ENCODE measurements around the gene ITSN1.
A peak's percentile ranks its signal among the peaks of the same experiment; 100 is the strongest.

Gene ITSN1

GRCh38 chr21:33914188-33914587 is 271.9 kb downstream of the ITSN1 start (continued):
- TF ChIP-seq TSHZ2 (CRISPR knock-in tag; IDR thresholded peaks at IDR 0.05) = no peak

- TF ChIP-seq OSR1 (CRISPR knock-in tag; IDR thresholded peaks at IDR 0.05) = no peak
- no peak for TF ChIP-seq PPARA (CRISPR knock-in tag; IDR thresholded peaks at IDR 0.05; ENCODE audit: borderline replicate concordance)
- 0 out of 2 replicates have a peak, but pooled peaks have one; percentile 42 for TF ChIP-seq ESRRG (CRISPR knock-in tag; IDR thresholded peaks at IDR 0.05)
- no peak for TF ChIP-seq ZFP3 (CRISPR knock-in tag; IDR thresholded peaks at IDR 0.05)
- no peak for TF ChIP-seq ZNF565 (CRISPR knock-in tag; conservative IDR thresholded peaks at IDR 0.05; ENCODE audit: low read depth)
- no peak for TF ChIP-seq SNAI2 (CRISPR knock-in tag; IDR thresholded peaks at IDR 0.05)
- peak; percentile 100 for ATAC-seq
Measured at GRCh38 chr21:33915368-33916199, 273.3 kb downstream of the ITSN1 start, which contains the start of gene ATP5PO. TSS of gene ATP5PO (minus strand) at chr21:33915804. CDS start at chr21:33915763, 41 bp downstream.

GRCh38 chr21:33916200-33916567 is 273.9 kb downstream of the ITSN1 start:
- no peak for ATAC-seq
- TF ChIP-seq ZNF70 (CRISPR knock-in tag; IDR thresholded peaks at IDR 0.05) (no peak), ESRRG (CRISPR knock-in tag; IDR thresholded peaks at IDR 0.05) (no peak), ZC3H10 (CRISPR knock-in tag; IDR thresholded peaks at IDR 0.05) (no peak), TSHZ2 (CRISPR knock-in tag; IDR thresholded peaks at IDR 0.05) (no peak), TOX (CRISPR knock-in tag; IDR thresholded peaks at IDR 0.05; ENCODE audit: borderline replicate concordance) (no peak), CREB5 (CRISPR knock-in tag; IDR thresholded peaks at IDR 0.05; ENCODE audit: low read depth) (no peak), CSRNP3 (CRISPR knock-in tag; IDR thresholded peaks at IDR 0.05) (no peak), ZNF565 (CRISPR knock-in tag; conservative IDR thresholded peaks at IDR 0.05; ENCODE audit: low read depth) (no peak), PATZ1 (CRISPR knock-in tag; IDR thresholded peaks at IDR 0.05; ENCODE audit: borderline replicate concordance) (no peak), ARNTL (CRISPR knock-in tag; IDR thresholded peaks at IDR 0.05; ENCODE audit: borderline replicate concordance, low read depth) (no peak)

GRCh38 chr21:33917421-33917820 is 275.1 kb downstream of the ITSN1 start:
- TF ChIP-seq SNAI2 (CRISPR knock-in tag; IDR thresholded peaks at IDR 0.05) = no peak
- TF ChIP-seq TCF4 (CRISPR knock-in tag; IDR thresholded peaks at IDR 0.05; ENCODE audit: borderline replicate concordance) = no peak
- TF ChIP-seq ZNF565 (CRISPR knock-in tag; conservative IDR thresholded peaks at IDR 0.05; ENCODE audit: low read depth) = no peak
- TF ChIP-seq GLIS3 (CRISPR knock-in tag; IDR thresholded peaks at IDR 0.05) = no peak
- TF ChIP-seq ZNF70 (CRISPR knock-in tag; IDR thresholded peaks at IDR 0.05) = no peak
- no peak for TF ChIP-seq ISL1 (CRISPR knock-in tag; IDR thresholded peaks at IDR 0.05)
- TF ChIP-seq RARB (CRISPR knock-in tag; IDR thresholded peaks at IDR 0.05) = no peak
- no peak for TF ChIP-seq ZC3H10 (CRISPR knock-in tag; IDR thresholded peaks at IDR 0.05)
- no peak for TF ChIP-seq PATZ1 (CRISPR knock-in tag; IDR thresholded peaks at IDR 0.05; ENCODE audit: borderline replicate concordance)
- ATAC-seq = no peak
